Uterus (tissue), 4 donors: ENCODE data around the gene HIVEP3. TPM values are rescaled to one million over a fixed set of nuclear protein-coding genes. Genes with fewer than 3 reads are reported as not detected.

Source experiments
- DNase-seq, 2 donors: peaks; one replicate each; pipeline ENCODE4 v3.0.0-alpha.2; 2019 to 2020
- H3K27ac ChIP-seq, 2 donors: fragments of 200-600 bp; sonication (generic); 1 replicate in 1 of 2; 2 replicates in 1 of 2; pipeline ENCODE4 v1.5.1; 2016 to 2018
- H3K27me3 ChIP-seq, 2 donors: fragments of 200-600 bp; sonication (generic); one replicate each; pipeline ENCODE4 v1.5.1; 2018 to 2019; ENCODE audit warnings: control low read depth in 1 of 2
- H3K36me3 ChIP-seq, 2 donors: fragments of 200-600 bp; sonication (generic); one replicate each; pipeline ENCODE4 v1.5.1; 2019; ENCODE audit warnings: control low read depth in 1 of 2
- H3K4me1 ChIP-seq, 2 donors: fragments of 200-600 bp; sonication (generic); one replicate each; pipeline ENCODE4 v1.5.1; 2018 to 2019; ENCODE audit warnings: control low read depth in 1 of 2
- H3K4me3 ChIP-seq, 2 donors: fragments of 200-600 bp; sonication (generic); 1 replicate in 1 of 2; 2 replicates in 1 of 2; pipeline ENCODE4 v1.5.1; 2018 to 2019; ENCODE audit warnings: mild to moderate bottlenecking in 1 of 2
- H3K9me3 ChIP-seq, 2 donors: fragments of 200-600 bp; sonication (generic); one replicate each; pipeline ENCODE4 v1.5.1; 2019; ENCODE audit warnings: control low read depth in 1 of 2
- POLR2A ChIP-seq, 2 donors: fragments of 450-650 bp; IDR thresholded peaks; one replicate each; pipeline ENCODE4 v1.6.1; 2016; ENCODE audit warnings: antibody characterized with exemption in 2 of 2, mild to moderate bottlenecking in 1 of 2, moderate library complexity in 1 of 2
- intact Hi-C: fragments of 100-400 bp; cut with DNase I; formaldehyde crosslinking; loops from one replicate; pipeline ENCODE4 v1.15.1; 2023; ENCODE audit warnings: low total_unique reads
- total RNA-seq, 4 donors: library from RNA; depleted of rRNA in 3 of 4; stranded (reverse); fragments of >200 nt in 3 of 4; gene quantifications; one replicate each; pipeline versions ENCODE4 v1.1.0 to v1.2.4, GENCODE V29; 2014 to 2023
- TF ChIP-seq, protein P1 (sequence below), 4 experiments: fragments of 200-600 bp in 2 of 4; fragments of 450-650 bp in 2 of 4; sonication (generic) in 2 of 4; IDR thresholded peaks; one replicate each; pipeline ENCODE4 v1.5.1; 2016 to 2019; ENCODE audit warnings: antibody characterized with exemption in 4 of 4, mild to moderate bottlenecking in 2 of 4, moderate library complexity in 1 of 4
- donor health status: DM: yes; HTN: yes; CAD: no.

HIVEP3 gene
- total RNA-seq, 4 donors from 2014 or later, result 0.51 to 7.6 (median 2.9) TPM

DNA sequence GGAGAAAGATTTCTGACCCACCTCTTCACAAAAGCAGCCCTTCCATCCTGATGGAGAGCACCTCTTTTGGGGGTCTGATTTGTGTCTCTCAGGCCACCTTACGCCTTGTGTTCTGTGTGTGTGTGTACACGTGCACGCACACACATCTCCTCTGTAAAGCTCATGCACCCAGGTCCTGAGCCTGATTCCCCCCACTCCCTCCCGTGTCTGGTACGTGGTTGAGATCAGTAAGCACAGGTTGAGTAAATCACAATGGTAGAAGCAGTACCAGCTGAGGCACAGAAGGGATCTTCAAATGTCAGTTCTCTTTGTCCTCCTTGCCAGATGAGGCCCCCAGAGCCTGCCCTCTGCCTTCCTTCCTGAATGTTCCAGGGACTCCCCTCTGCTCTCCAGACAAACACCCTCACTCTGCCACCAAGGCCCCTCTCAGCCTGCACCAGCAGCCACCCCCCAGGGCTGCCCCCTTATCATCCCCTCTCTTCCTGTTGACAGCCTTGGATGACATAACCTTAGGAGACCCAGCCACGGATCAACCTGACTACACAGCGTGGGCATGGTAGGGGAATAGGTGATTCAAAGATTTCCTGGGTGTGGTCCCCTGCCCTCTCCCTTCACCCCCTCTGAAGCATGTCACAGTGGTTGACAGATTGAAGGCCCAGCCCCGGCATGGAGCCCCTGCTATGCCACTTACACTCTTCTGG is 112.8 kb downstream of the HIVEP3 start:
- DNase-seq, result no peak
- no peak overlapping the region for H3K27ac ChIP-seq
- no peaks in the 10 kb centered on the region for H3K9me3 ChIP-seq
- no peak overlapping the region for H3K4me3 ChIP-seq
- H3K27me3 ChIP-seq, result no peaks in the 10 kb centered on the region
- H3K36me3 ChIP-seq, result no peaks in the 10 kb centered on the region
- TF ChIP-seq, protein P1, sequence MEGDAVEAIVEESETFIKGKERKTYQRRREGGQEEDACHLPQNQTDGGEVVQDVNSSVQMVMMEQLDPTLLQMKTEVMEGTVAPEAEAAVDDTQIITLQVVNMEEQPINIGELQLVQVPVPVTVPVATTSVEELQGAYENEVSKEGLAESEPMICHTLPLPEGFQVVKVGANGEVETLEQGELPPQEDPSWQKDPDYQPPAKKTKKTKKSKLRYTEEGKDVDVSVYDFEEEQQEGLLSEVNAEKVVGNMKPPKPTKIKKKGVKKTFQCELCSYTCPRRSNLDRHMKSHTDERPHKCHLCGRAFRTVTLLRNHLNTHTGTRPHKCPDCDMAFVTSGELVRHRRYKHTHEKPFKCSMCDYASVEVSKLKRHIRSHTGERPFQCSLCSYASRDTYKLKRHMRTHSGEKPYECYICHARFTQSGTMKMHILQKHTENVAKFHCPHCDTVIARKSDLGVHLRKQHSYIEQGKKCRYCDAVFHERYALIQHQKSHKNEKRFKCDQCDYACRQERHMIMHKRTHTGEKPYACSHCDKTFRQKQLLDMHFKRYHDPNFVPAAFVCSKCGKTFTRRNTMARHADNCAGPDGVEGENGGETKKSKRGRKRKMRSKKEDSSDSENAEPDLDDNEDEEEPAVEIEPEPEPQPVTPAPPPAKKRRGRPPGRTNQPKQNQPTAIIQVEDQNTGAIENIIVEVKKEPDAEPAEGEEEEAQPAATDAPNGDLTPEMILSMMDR (IDR thresholded peaks at IDR 0.05), result no peak
- TF ChIP-seq POLR2A (IDR thresholded peaks at IDR 0.05), result no peak
- intact Hi-C loops, result no loop called here
- H3K4me1 ChIP-seq, result no peaks in the 10 kb centered on the region

DNA sequence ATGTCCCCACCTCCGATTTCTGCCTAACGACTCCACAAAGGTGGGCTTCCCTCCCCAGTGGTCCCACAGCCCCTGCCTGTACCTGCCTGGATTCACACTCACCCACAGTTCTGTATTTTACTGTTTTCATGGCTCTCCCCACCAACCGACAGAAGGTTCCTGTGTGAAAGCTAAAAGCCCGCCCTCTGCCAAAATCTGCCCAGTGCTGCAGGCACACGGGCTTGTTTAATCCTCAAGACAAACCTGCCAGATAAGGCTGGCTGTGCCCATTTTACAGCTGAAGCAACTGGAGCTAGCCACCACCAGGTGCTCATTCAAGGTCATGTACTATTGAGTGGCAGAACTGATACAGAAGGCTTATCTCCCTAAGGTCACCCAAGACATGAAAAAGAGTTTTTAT is 114.5 kb downstream of the HIVEP3 start:
- Histone ChIP-seq H3K27ac (no peak overlapping the region), H3K9me3 (no peaks in the 10 kb centered on the region), H3K27me3 (no peaks in the 10 kb centered on the region), H3K4me3 (no peak overlapping the region), H3K4me1 (no peaks in the 10 kb centered on the region), H3K36me3 (no peaks in the 10 kb centered on the region)
- DNase-seq, result no peak
- TF ChIP-seq, protein P1 (IDR thresholded peaks at IDR 0.05), result no peak
- no peak for TF ChIP-seq POLR2A (IDR thresholded peaks at IDR 0.05)
- intact Hi-C loops, result no loop called here

- TF ChIP-seq POLR2A (IDR thresholded peaks at IDR 0.05), result no peak
- TF ChIP-seq, protein P1 (IDR thresholded peaks at IDR 0.05), result no peak
- H3K4me1 ChIP-seq, result no peaks in the 10 kb centered on the region
- H3K4me3 ChIP-seq, result no peak overlapping the region
- H3K27me3 ChIP-seq, result no peaks in the 10 kb centered on the region
- intact Hi-C loops, result no loop called here
- DNase-seq, result no peak
- H3K9me3 ChIP-seq, result no peaks in the 10 kb centered on the region
- no peaks in the 10 kb centered on the region for H3K36me3 ChIP-seq
- H3K27ac ChIP-seq, result no peak overlapping the region
These were observed 115.1 kb downstream of the HIVEP3 start for GRCh38 chr1:41803656-41804055.

DNA sequence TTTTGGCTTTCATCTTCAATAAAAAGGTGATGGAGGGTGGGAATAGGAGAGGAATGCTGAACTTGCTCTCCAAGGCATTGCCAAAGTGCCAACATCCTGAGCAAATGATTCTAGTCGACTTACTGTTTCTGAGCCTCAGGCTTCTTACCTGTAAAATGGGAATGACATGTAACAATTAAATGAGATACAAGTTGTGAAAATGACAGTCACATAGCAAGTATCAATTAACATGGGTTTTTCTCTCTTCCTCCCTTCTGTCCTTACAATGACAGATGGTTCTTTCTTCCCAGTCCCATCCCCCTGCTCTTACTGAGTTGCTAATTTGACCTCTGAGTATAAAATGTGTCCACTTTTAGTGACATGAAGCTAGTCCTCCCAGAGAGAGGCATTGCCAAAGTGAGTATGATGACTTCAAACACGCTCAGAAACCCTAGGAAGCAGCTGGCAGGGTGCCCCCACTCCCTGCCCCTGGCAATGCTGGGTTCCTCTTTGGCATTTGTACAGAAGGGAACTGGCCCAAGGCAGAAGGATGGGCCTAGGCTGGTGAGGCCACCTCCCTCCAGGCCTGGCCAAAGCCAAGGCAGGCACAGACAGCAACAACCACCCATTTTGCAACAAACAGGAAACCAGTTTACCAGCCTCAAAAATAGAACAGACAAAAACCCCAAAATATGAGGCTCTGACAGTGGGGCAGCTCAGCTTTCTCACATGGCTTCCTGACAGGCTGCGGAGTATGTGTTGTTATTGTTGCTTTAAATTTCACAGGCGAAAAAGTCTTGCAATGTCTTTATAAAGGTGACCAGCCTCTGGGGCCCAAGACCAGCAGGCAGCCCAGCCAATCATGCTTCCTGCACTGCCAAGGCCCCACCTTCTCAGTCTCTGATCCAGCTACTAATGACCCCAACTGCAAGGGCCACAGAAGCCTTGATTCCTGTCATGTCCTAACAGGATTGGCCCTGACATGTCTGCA is 115.9 kb downstream of the HIVEP3 start:
- intact Hi-C loops, result no loop called here
- H3K4me1 ChIP-seq, result no peaks in the 10 kb centered on the region
- DNase-seq, result peak; percentile 27 to 28
- no peaks in the 10 kb centered on the region for H3K36me3 ChIP-seq
- no peak overlapping the region for H3K27ac ChIP-seq
- no peaks in the 10 kb centered on the region for H3K9me3 ChIP-seq
- H3K4me3 ChIP-seq, result no peak overlapping the region
- no peaks in the 10 kb centered on the region for H3K27me3 ChIP-seq
- no peak for TF ChIP-seq POLR2A (IDR thresholded peaks at IDR 0.05)
- TF ChIP-seq, protein P1 (IDR thresholded peaks at IDR 0.05), result no peak
